ENCODE data around the gene CROCC.

CROCC gene

GRCh38 chr1:17020502-17020901 is 98.8 kb downstream of the CROCC start:
- no peak for DNase-seq
- Histone ChIP-seq H3K36me3 (peaks cover 67 to 81% (median 71%) of the 10 kb centered on the region in 3 donors), H3K4me3 (no peak overlapping the region), H3K9me3 (no peaks in the 10 kb centered on the region), H3K27me3 (no peaks in the 10 kb centered on the region), H3K4me1 (no peaks in the 10 kb centered on the region), H3K27ac (no peak overlapping the region)
- intact Hi-C loops (cut with DNase I; ENCODE audit: low total_unique reads) = no loop called here
- TF ChIP-seq, protein P1, sequence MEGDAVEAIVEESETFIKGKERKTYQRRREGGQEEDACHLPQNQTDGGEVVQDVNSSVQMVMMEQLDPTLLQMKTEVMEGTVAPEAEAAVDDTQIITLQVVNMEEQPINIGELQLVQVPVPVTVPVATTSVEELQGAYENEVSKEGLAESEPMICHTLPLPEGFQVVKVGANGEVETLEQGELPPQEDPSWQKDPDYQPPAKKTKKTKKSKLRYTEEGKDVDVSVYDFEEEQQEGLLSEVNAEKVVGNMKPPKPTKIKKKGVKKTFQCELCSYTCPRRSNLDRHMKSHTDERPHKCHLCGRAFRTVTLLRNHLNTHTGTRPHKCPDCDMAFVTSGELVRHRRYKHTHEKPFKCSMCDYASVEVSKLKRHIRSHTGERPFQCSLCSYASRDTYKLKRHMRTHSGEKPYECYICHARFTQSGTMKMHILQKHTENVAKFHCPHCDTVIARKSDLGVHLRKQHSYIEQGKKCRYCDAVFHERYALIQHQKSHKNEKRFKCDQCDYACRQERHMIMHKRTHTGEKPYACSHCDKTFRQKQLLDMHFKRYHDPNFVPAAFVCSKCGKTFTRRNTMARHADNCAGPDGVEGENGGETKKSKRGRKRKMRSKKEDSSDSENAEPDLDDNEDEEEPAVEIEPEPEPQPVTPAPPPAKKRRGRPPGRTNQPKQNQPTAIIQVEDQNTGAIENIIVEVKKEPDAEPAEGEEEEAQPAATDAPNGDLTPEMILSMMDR (IDR thresholded peaks at IDR 0.05) = no peak

DNA sequence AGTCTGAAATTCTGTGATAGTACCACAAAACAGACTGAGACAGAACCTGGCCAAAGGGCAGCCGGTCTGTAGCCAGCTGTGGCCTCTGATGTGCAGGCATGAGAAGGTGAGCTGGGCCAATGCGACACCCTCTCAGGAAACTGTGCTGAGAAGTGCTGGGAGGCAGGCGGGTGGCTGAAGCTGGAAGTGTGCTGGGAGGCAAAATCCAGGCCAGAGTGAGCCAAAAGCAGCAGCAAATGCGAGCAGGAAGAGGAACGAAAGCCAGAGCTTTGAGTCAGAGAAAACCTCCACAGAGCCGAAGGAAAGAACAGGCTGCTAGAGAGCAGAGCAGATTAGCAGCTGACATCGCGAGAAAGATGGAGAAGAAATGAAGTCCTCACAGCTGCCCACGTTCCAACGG is 100.2 kb downstream of the CROCC start:
- intact Hi-C loops (cut with DNase I; ENCODE audit: low total_unique reads) = no loop called here
- H3K27me3 ChIP-seq = no peaks in the 10 kb centered on the region
- no peak overlapping the region for H3K4me3 ChIP-seq
- H3K9me3 ChIP-seq = no peaks in the 10 kb centered on the region
- H3K27ac ChIP-seq = no peak overlapping the region
- DNase-seq = no peak
- TF ChIP-seq, protein P1 (IDR thresholded peaks at IDR 0.05) = no peak
- H3K36me3 ChIP-seq = peaks cover 78 to 95% (median 84%) of the 10 kb centered on the region in 3 donors
- H3K4me1 ChIP-seq = no peaks in the 10 kb centered on the region

Measured in tibial artery (tissue), 4 donors.